ENCODE data around the gene MFAP2. TPM values are rescaled to one million over a fixed set of nuclear protein-coding genes. Genes with fewer than 3 reads are reported as not detected.

The MFAP2 gene
- total and polyA plus RNA-seq, 7 donors = 3.6 to 26.6 (median 9.9) TPM; not detected in 1

DNA sequence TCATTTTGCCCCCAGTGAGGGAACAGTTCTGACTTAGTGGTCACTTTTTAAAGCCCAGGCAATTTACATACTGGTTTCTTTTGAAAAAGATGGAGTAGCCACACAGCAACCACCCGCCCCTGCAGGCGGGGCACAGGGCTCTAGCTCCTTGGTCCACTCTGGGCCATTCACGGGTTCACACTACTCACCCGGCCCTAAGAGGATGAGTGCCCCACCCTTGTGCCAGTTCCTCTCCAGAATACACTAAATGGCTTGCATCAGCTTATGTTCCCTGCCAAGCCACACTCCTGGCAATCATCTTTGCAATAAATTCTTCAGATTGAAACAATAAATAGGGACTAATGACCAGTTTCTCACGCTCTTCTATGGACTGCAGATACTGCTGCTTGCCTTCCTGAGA, 47.0 kb upstream of the MFAP2 start:
- Histone ChIP-seq H3K27ac (no peak overlapping the region), H3K27me3 (no peaks in the 10 kb centered on the region), H3K9me3 (no peaks in the 10 kb centered on the region), H3K4me3 (no peak overlapping the region), H3K36me3 (peaks cover 25 to 95% (median 65%) of the 10 kb centered on the region in 4 donors), H3K4me1 (peaks cover 0 to 15% (median 0%) of the 10 kb centered on the region in 4 donors)
- TF ChIP-seq POLR2AphosphoS5 (IDR thresholded peaks at IDR 0.05) = no peak
- no peak for TF ChIP-seq POLR2A (IDR thresholded peaks at IDR 0.05)
- TF ChIP-seq, protein P1, sequence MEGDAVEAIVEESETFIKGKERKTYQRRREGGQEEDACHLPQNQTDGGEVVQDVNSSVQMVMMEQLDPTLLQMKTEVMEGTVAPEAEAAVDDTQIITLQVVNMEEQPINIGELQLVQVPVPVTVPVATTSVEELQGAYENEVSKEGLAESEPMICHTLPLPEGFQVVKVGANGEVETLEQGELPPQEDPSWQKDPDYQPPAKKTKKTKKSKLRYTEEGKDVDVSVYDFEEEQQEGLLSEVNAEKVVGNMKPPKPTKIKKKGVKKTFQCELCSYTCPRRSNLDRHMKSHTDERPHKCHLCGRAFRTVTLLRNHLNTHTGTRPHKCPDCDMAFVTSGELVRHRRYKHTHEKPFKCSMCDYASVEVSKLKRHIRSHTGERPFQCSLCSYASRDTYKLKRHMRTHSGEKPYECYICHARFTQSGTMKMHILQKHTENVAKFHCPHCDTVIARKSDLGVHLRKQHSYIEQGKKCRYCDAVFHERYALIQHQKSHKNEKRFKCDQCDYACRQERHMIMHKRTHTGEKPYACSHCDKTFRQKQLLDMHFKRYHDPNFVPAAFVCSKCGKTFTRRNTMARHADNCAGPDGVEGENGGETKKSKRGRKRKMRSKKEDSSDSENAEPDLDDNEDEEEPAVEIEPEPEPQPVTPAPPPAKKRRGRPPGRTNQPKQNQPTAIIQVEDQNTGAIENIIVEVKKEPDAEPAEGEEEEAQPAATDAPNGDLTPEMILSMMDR (IDR thresholded peaks at IDR 0.05) = no peak
- whole genome bisulfite sequencing, 2 donors = 72 to 88% methylated on average over 5 of the region's 5 CpGs
- peak; percentile 40 for DNase-seq
- intact Hi-C loops (cut with DNase I) = no loop called here

DNA sequence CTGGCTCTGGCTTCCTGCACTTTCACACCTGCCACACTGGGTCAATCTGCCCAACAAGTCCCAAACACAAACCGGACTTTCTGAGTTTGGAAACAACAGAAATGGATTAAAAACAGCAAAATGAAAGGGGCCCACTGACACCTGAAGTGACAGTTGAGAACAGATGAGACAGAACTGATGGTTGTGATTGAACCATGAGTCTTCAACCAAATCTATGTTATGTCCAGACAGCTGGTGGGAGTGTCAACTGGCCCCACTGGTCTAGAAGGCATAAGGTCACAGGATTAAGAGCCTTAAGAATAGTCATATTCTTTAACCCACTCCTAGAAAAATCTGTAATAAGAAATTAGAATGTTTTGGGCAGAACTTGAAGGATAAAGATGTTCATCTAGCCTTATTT, 44.3 kb upstream of the MFAP2 start:
- Histone ChIP-seq H3K4me1 (peaks cover 0 to 34% (median 14%) of the 10 kb centered on the region in 4 donors), H3K27me3 (no peaks in the 10 kb centered on the region), H3K27ac (no peak overlapping the region), H3K9me3 (no peaks in the 10 kb centered on the region), H3K36me3 (peaks cover 35 to 97% (median 77%) of the 10 kb centered on the region in 4 donors), H3K4me3 (no peak overlapping the region)
- 87 to 90% methylated on average over 1 of the region's 1 CpG for WGBS, 2 donors
- TF ChIP-seq EP300 (IDR thresholded peaks at IDR 0.05) (no peak), POLR2AphosphoS5 (IDR thresholded peaks at IDR 0.05) (no peak), POLR2A (IDR thresholded peaks at IDR 0.05) (no peak)
- TF ChIP-seq, protein P1 (IDR thresholded peaks at IDR 0.05) = no peak
- intact Hi-C loops (cut with DNase I) = no loop called here
- no peak for DNase-seq

DNA sequence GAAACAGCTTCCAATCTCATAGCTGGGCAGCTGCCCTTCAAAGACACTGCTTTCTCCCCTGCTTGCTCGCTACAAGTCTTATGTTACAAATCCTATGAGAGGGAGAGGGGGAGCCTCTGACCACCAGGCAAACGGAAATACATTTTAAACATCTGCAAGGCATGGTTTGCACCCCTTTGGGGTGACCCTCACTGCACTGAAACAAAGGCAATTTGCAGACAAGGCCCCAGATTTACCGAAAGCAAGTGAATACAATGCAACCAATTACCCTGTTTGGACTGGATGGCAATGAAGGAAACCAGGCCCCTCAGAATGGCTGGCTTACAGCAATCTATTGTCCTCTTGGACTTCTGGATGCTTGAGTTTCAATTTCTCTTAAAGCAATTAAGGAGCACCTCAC, 43.2 kb upstream of the MFAP2 start:
- no peak overlapping the region for H3K4me3 ChIP-seq
- peaks cover 0 to 34% (median 14%) of the 10 kb centered on the region in 4 donors for H3K4me1 ChIP-seq
- H3K27ac ChIP-seq = no peak overlapping the region
- no peak for DNase-seq
- no peaks in the 10 kb centered on the region for H3K27me3 ChIP-seq
- WGBS, 2 donors = 70 to 90% methylated on average over 3 of the region's 3 CpGs
- TF ChIP-seq EP300 (IDR thresholded peaks at IDR 0.05) (no peak), POLR2A (IDR thresholded peaks at IDR 0.05) (no peak)
- TF ChIP-seq, protein P1 (IDR thresholded peaks at IDR 0.05) = no peak
- H3K9me3 ChIP-seq = no peaks in the 10 kb centered on the region
- peaks cover 42 to 100% (median 79%) of the 10 kb centered on the region in 4 donors for H3K36me3 ChIP-seq
- intact Hi-C loops (cut with DNase I) = no loop called here

DNA sequence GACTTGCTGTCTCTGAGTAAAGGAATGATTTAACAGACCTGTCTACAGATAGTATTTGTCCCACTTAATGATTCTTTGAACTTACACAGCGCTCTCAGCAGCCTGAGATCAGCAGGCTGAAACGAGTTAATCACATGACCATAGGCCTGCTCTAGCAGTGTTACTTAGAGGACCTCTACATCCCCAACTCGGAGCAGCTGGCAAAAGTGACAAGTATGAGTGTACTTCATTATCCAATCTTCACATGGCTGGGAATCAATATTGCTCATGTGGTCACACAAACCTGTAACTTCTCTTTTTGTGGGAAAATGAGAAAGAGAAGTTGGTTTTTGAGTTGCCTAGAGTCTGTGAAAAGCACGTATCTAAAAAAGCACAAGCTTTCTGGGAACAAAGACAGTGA, 42.7 kb upstream of the MFAP2 start:
- Histone ChIP-seq H3K36me3 (peaks cover 47 to 100% (median 79%) of the 10 kb centered on the region in 4 donors), H3K27ac (peak overlapping the region in 1 of 4 donors; percentile 71), H3K4me3 (no peak overlapping the region), H3K4me1 (peaks cover 0 to 32% (median 14%) of the 10 kb centered on the region in 4 donors), H3K27me3 (no peaks in the 10 kb centered on the region), H3K9me3 (no peaks in the 10 kb centered on the region)
- no peak for DNase-seq
- WGBS, 2 donors = 61 to 64% methylated on average over 4 of the region's 4 CpGs
- intact Hi-C loops (cut with DNase I) = no loop called here
- TF ChIP-seq, protein P1 (IDR thresholded peaks at IDR 0.05) = no peak
- TF ChIP-seq POLR2A (IDR thresholded peaks at IDR 0.05) = no peak
- TF ChIP-seq EP300 (IDR thresholded peaks at IDR 0.05) = no peak
- TF ChIP-seq POLR2AphosphoS5 (IDR thresholded peaks at IDR 0.05) = no peak

DNA sequence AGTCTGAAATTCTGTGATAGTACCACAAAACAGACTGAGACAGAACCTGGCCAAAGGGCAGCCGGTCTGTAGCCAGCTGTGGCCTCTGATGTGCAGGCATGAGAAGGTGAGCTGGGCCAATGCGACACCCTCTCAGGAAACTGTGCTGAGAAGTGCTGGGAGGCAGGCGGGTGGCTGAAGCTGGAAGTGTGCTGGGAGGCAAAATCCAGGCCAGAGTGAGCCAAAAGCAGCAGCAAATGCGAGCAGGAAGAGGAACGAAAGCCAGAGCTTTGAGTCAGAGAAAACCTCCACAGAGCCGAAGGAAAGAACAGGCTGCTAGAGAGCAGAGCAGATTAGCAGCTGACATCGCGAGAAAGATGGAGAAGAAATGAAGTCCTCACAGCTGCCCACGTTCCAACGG, 41.5 kb upstream of the MFAP2 start:
- Histone ChIP-seq H3K9me3 (no peaks in the 10 kb centered on the region), H3K36me3 (peaks cover 46 to 95% (median 70%) of the 10 kb centered on the region in 4 donors), H3K27ac (peak overlapping the region in 3 of 4 donors; percentile 12 to 71 (median 25)), H3K27me3 (no peaks in the 10 kb centered on the region), H3K4me3 (no peak overlapping the region), H3K4me1 (peaks cover 0 to 23% (median 14%) of the 10 kb centered on the region in 4 donors)
- DNase-seq = peak; percentile 27
- no peak for TF ChIP-seq EP300 (IDR thresholded peaks at IDR 0.05)
- no peak for TF ChIP-seq POLR2AphosphoS5 (IDR thresholded peaks at IDR 0.05)
- intact Hi-C loops (cut with DNase I) = no loop called here
- WGBS, 2 donors = 84 to 87% methylated on average over 10 of the region's 10 CpGs
